Measurements from ENCODE around the gene CTSA. TPM values are rescaled to one million over a fixed set of nuclear protein-coding genes. Genes with fewer than 3 reads are reported as not detected.

The CTSA gene
- total RNA-seq, 1 experiment from 2014 or later = 282 TPM

- no peaks in the 10 kb centered on the region for H3K9me3 Mint-ChIP-seq (ENCODE audit: unreplicated experiment)
- no peak for DNase-seq
- peaks cover 8% of the 10 kb centered on the region for H3K4me1 ChIP-seq
- no peaks in the 10 kb centered on the region for H3K27me3 Mint-ChIP-seq (ENCODE audit: insufficient read depth, unreplicated experiment)
- ChIA-PET CTCF (no interaction called here), POLR2A (interaction anchor here (1.2 kb wide), 1 partner anchor 14 kb away, joined by 3 read pairs; no protein-coding TSS in a partner anchor)
- peaks cover 74% of the 10 kb centered on the region for H3K36me3 Mint-ChIP-seq (ENCODE audit: insufficient read depth, unreplicated experiment)
- H3K36me3 ChIP-seq (ENCODE audit: control insufficient read depth, insufficient read depth, low read length) = peaks cover 13% of the 10 kb centered on the region
- TF ChIP-seq CTCF (IDR thresholded peaks at IDR 0.05; ENCODE audit: insufficient read depth in 1 of 2, low read depth in 1 of 2, low read length in 1 of 2, severe bottlenecking in 1 of 2, unreplicated experiment in 1 of 2) = no peak
- intact Hi-C loops (cut with micrococcal nuclease; ENCODE audit: unreplicated experiment) = loop anchor here (5.0 kb wide), 1 partner anchor 82 kb away; the partner anchor contains the start of gene UBE2C
- no peaks in the 10 kb centered on the region for H3K9me3 ChIP-seq
- no peak overlapping the region for H3K4me3 ChIP-seq (ENCODE audit: low read depth, low read length)
- peaks cover 30% of the 10 kb centered on the region for H3K4me1 Mint-ChIP-seq (ENCODE audit: low read depth, unreplicated experiment)
- H3K27me3 ChIP-seq (replicated peaks; ENCODE audit: control insufficient read depth, insufficient read depth, low read length) = no peaks in the 10 kb centered on the region
- H3K27ac Mint-ChIP-seq (ENCODE audit: unreplicated experiment) = no peak overlapping the region
- no TSS peak for BruUV-seq (replicated peaks)
- H3K4me3 Mint-ChIP-seq (ENCODE audit: unreplicated experiment) = no peak overlapping the region
Observed at GRCh38 chr20:45894797-45895196, 3.7 kb downstream of the CTSA start.

GRCh38 chr20:45896641-45897161 is 5.6 kb downstream of the CTSA start:
- BruUV-seq (replicated peaks) = no TSS peak

DNA sequence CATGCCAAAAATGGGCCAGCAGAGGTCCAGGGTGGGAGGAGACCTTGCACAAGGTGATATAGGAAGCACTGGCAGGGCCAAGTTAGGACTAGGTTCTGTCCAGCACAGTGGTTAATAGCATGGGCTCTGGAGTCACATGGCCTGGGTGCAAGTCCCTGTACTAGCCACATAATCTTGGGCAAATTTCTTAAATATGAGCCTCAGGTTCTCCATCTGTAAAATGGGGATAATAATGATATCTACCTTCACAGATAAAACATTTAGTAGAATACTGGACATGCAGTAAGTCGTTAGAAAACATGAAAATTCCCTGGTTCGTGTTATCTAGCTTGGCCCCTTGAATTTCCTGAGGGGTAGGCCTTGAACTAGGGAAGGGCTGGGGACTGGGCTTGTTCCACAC is 6.2 kb downstream of the CTSA start:
- H3K4me1 Mint-ChIP-seq (ENCODE audit: low read depth, unreplicated experiment) = peaks cover 18% of the 10 kb centered on the region
- BruUV-seq (replicated peaks) = no TSS peak
- Histone ChIP-seq H3K36me3 (ENCODE audit: control insufficient read depth, insufficient read depth, low read length) (peaks cover 13% of the 10 kb centered on the region), H3K27me3 (replicated peaks; ENCODE audit: control insufficient read depth, insufficient read depth, low read length) (no peaks in the 10 kb centered on the region), H3K4me1 (peaks cover under 1% of the 10 kb centered on the region; the same call in 1 of the 2 replicates), H3K4me3 (ENCODE audit: low read depth, low read length) (no peak overlapping the region), H3K9me3 (no peaks in the 10 kb centered on the region)
- no peak for TF ChIP-seq CTCF (IDR thresholded peaks at IDR 0.05; ENCODE audit: insufficient read depth in 1 of 2, low read depth in 1 of 2, low read length in 1 of 2, severe bottlenecking in 1 of 2, unreplicated experiment in 1 of 2)
- peaks cover 49% of the 10 kb centered on the region for H3K36me3 Mint-ChIP-seq (ENCODE audit: insufficient read depth, unreplicated experiment)
- no peak overlapping the region for H3K4me3 Mint-ChIP-seq (ENCODE audit: unreplicated experiment)
- CTCF ChIA-PET = no interaction called here
- POLR2A ChIA-PET = no interaction called here
- H3K27ac Mint-ChIP-seq (ENCODE audit: unreplicated experiment) = no peak overlapping the region
- intact Hi-C loops (cut with micrococcal nuclease; ENCODE audit: unreplicated experiment) = no loop called here
- no peaks in the 10 kb centered on the region for H3K27me3 Mint-ChIP-seq (ENCODE audit: insufficient read depth, unreplicated experiment)
- H3K9me3 Mint-ChIP-seq (ENCODE audit: unreplicated experiment) = no peaks in the 10 kb centered on the region
- no peak for DNase-seq

More at GRCh38 chr20:45896641-45897161, 5.6 kb downstream of the CTSA start:
- ChIA-PET CTCF (no interaction called here), POLR2A (no interaction called here)
- peaks cover 55% of the 10 kb centered on the region for H3K36me3 Mint-ChIP-seq (ENCODE audit: insufficient read depth, unreplicated experiment)
- Histone ChIP-seq H3K4me3 (ENCODE audit: low read depth, low read length) (no peak overlapping the region), H3K36me3 (ENCODE audit: control insufficient read depth, insufficient read depth, low read length) (peaks cover 13% of the 10 kb centered on the region), H3K27me3 (replicated peaks; ENCODE audit: control insufficient read depth, insufficient read depth, low read length) (no peaks in the 10 kb centered on the region), H3K9me3 (no peaks in the 10 kb centered on the region), H3K4me1 (peaks cover 6% of the 10 kb centered on the region)
- no peaks in the 10 kb centered on the region for H3K27me3 Mint-ChIP-seq (ENCODE audit: insufficient read depth, unreplicated experiment)
- peaks cover 23% of the 10 kb centered on the region for H3K4me1 Mint-ChIP-seq (ENCODE audit: low read depth, unreplicated experiment)
- H3K9me3 Mint-ChIP-seq (ENCODE audit: unreplicated experiment) = no peaks in the 10 kb centered on the region
- no peak overlapping the region for H3K4me3 Mint-ChIP-seq (ENCODE audit: unreplicated experiment)
- DNase-seq = no peak
- no peak overlapping the region for H3K27ac Mint-ChIP-seq (ENCODE audit: unreplicated experiment)
- intact Hi-C loops (cut with micrococcal nuclease; ENCODE audit: unreplicated experiment) = no loop called here
- no peak for TF ChIP-seq CTCF (IDR thresholded peaks at IDR 0.05; ENCODE audit: insufficient read depth in 1 of 2, low read depth in 1 of 2, low read length in 1 of 2, severe bottlenecking in 1 of 2, unreplicated experiment in 1 of 2)

Measured in Caco-2 (cell line).